SK-N-MC (cell line): ENCODE results near the gene CHN1.

Experiments
- DNase-seq: peaks from one replicate; pipeline ENCODE4 v3.0.0-alpha.2; 2011; ENCODE audit warnings: low read depth, low spot score
- H3K27ac ChIP-seq: fragments of 200-600 bp; sonication (generic); 2 replicates; pipeline ENCODE4 v1.5.1; 2016; ENCODE audit warnings: mixed run types
- H3K36me3 ChIP-seq: fragments of 200-600 bp; sonication (generic); 2 replicates; pipeline ENCODE4 v1.6.1; 2017; ENCODE audit warnings: antibody characterized with exemption, low read length, mixed read lengths; ENCODE audit not compliant: insufficient read depth
- H3K4me3 ChIP-seq: fragments of 200-600 bp; sonication (generic); 2 replicates; pipeline ENCODE4 v1.5.1; 2016
- H3K9ac ChIP-seq: fragments of 200-600 bp; sonication (generic); 2 replicates; pipeline ENCODE4 v1.8.0; 2017; ENCODE audit warnings: mixed run types, mixed read lengths; ENCODE audit not compliant: insufficient read length
- H3K9me3 ChIP-seq: fragments of 200-600 bp; sonication (generic); 2 replicates; pipeline ENCODE4 v1.6.1; 2017; ENCODE audit warnings: low read depth, mild to moderate bottlenecking, antibody characterized with exemption, low read length, moderate library complexity, mixed read lengths
- EZH2 ChIP-seq: fragments of 200-600 bp; sonication (generic); IDR thresholded peaks from one replicate; pipeline ENCODE4 v1.6.1; 2017; ENCODE audit warnings: antibody characterized with exemption
- FOXP2 ChIP-seq: optimal IDR thresholded peaks from 2 replicates; pipeline ENCODE3; 2011; ENCODE audit warnings: mild to moderate bottlenecking, moderate library complexity; ENCODE audit not compliant: insufficient read depth; ENCODE audit errors: extremely low read length, control extremely low read depth
- POLR2AphosphoS5 ChIP-seq: IDR thresholded peaks from 2 replicates; pipeline ENCODE4 v1.6.1; 2012; ENCODE audit warnings: mild to moderate bottlenecking, low read depth, low read length, borderline replicate concordance

CHN1 gene

DNA sequence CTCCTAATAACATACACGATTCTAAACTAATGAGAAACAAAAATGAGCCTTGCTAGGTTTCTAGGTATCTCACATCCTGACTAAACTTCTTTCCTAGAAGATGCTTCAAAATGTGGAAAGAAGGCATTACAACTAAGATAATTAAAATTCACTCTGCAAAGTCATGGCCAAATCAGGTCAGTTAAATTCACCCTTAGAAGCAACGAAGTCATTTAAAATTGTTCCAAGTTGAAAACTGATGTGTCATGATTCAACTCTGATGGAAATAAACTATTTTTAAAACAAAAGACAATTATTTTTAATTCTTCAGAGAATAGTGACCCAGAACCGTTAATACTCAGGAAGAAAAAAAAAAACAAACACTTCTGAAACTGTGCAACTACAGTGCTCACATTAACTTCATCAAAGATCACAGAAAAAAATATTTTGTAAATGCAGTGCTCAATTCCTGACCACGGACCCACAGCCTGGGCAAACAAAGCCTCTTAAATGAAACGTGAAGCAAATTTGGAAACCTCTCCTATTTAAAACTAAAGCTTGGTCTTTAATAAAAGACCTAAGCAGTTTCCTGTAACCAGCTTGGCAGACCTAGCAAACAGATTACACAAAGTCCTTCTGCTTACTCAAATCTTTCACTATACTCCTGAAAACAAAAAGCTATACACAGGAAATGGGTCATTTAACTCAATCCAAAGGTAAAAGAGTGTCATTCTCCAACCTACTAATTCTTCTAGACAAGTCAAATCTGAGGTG lies 39.0 kb downstream of the CHN1 start:
- peak overlapping the region; percentile 54 for H3K9ac ChIP-seq
- TF ChIP-seq POLR2AphosphoS5 (no peak), FOXP2 (no peak), EZH2 (no peak)
- no peaks in the 10 kb centered on the region; the same call in 1 of the 2 replicates for H3K9me3 ChIP-seq
- peak overlapping the region; percentile 59 for H3K4me3 ChIP-seq
- H3K36me3 ChIP-seq, result no peaks in the 10 kb centered on the region
- no peak for DNase-seq
- H3K27ac ChIP-seq, result peak overlapping the region; percentile 89

DNA sequence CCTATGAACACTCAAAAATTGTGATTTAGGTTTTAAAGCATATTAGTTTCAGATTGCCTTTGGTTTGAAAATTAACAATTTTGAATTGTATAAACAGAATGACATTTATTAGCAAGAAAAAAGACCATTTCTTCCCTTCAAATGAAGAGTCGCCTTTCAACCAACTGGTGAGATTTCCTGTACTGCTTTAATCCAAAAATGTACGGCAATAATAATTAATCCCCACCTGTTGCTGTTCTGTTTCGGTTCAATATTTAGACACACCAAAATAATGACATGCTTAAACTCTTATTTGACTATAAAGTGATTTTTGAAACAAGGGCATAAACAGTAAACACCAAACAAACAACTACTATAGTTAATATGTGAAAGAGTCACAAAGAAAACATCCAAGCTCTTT lies 39.6 kb downstream of the CHN1 start:
- Histone ChIP-seq H3K36me3 (no peaks in the 10 kb centered on the region), H3K9ac (peak overlapping the region; percentile 34), H3K4me3 (peak overlapping the region; percentile 59), H3K27ac (peak overlapping the region; percentile 89), H3K9me3 (no peaks in the 10 kb centered on the region; the same call in 1 of the 2 replicates)
- no peak for DNase-seq
- TF ChIP-seq EZH2 (no peak), FOXP2 (no peak), POLR2AphosphoS5 (no peak)

DNA sequence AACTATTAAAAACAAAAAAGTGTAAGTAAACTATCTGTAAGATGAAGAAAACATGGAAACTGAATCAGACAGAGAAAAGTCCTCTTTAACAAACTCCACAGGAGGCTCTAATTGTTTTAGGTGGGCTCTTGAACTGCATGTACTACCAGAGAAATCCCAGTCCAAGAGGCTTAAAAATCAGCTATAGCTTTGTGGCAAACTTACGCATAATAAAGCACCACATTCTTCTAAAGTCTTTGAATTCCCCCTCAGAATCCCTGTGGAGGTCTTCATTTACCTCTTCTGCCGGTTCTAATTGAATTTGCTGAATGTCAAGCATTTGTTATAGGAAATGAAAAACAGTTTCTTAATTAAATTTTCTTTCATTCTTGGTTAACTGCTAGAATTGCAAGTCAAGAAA lies 40.8 kb downstream of the CHN1 start:
- H3K9me3 ChIP-seq, result no peaks in the 10 kb centered on the region; the same call in 1 of the 2 replicates
- H3K36me3 ChIP-seq, result no peaks in the 10 kb centered on the region
- DNase-seq, result no peak
- H3K9ac ChIP-seq, result peak overlapping the region; percentile 15
- peak overlapping the region; percentile 81 for H3K27ac ChIP-seq
- TF ChIP-seq FOXP2 (no peak), POLR2AphosphoS5 (no peak), EZH2 (no peak)
- peak overlapping the region; percentile 50 for H3K4me3 ChIP-seq

DNA sequence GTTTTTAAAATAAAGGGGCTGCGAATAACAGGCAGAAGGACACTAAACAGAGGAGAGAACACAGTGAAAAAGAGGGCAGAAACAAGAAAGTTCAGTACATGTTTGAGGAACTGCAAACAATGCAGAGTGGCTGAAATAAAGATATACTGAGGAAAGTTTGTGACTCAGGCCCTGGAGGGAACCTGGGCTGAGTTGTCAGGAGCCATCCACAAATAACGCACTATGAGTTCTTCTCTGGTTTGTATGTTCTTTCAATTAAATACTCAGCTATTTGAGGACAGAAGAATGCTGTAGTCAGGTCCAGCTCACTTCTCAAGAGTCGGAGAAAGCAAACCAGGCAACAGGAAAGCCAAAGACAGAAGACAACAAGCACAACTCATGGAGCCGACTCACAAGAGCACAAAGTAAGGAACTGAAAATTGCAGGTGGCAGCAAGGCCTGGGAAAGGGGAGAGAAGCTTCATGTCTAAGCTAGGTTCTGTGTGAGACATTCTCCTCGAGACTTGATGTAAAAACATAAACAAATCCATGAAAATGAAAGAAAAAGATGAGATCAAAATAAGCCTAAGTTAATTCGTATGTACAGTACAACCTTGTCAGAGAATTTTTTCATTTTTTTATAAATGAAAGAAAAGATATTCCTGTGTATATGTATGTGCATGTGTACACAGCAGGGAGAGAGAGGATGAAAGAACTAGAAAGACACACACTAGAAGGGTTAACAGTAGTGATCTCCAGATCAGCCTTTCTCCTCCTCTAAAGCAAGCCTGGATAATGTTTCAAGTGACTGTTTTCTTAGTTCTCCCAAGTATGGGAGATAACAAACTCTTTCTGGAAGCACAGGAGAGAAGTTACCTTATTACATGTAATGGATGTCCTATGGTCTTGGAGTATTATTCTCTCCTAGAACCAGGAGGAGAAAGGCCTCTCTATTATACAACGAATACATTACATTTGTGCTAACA lies 41.5 kb downstream of the CHN1 start:
- Histone ChIP-seq H3K27ac (peak overlapping the region; percentile 81), H3K4me3 (peak overlapping the region; percentile 50), H3K9ac (peak overlapping the region; percentile 15), H3K36me3 (no peaks in the 10 kb centered on the region), H3K9me3 (no peaks in the 10 kb centered on the region; the same call in 1 of the 2 replicates)
- no peak for TF ChIP-seq EZH2
- TF ChIP-seq POLR2AphosphoS5, result no peak
- TF ChIP-seq FOXP2, result no peak
- no peak for DNase-seq

DNA sequence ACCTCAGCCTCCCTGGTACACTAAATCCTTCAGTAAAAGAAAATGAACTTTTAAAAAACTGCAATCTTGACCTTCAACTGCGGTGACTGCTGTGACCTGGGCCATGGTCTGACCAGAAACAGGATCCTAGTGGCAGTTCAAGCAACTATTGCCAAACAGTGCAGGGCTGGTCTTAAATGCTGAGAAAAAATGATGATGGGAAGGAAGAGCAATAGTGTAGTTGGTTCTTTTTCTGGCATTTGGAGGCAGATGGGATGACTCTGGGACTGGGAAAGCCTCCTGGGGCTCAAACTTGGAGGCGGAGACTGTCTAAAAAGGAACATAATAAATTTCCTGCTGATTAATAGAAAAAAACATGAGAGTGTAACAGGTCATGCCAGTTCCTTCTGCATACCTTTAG lies 45.4 kb downstream of the CHN1 start:
- H3K9ac ChIP-seq, result no peak overlapping the region
- H3K27ac ChIP-seq, result peak overlapping the region; percentile 20; the same call in 1 of the 2 replicates
- TF ChIP-seq EZH2 (no peak), FOXP2 (no peak), POLR2AphosphoS5 (no peak)
- no peak for DNase-seq
- H3K4me3 ChIP-seq, result no peak overlapping the region
- H3K9me3 ChIP-seq, result no peaks in the 10 kb centered on the region; the same call in 1 of the 2 replicates
- no peaks in the 10 kb centered on the region for H3K36me3 ChIP-seq

DNA sequence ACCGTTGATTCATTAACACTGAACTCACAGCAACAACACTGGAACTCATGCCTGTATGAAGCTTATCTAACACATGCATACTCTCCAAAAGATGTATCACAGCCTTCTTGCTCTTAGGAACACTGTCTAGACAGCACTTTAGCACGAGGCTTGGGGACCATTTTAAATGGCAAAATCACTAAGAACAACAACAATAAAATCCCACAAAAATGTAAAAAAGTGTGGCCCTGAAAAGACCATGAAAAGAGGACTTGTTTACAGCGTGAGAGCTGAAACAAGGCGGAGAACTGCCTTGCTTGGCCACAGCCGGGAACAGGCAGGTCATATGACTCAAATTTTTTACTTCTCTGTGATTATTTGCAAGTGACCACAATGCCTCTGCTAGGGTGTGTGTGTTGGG lies 48.1 kb downstream of the CHN1 start:
- Histone ChIP-seq H3K4me3 (no peak overlapping the region), H3K27ac (no peak overlapping the region), H3K9ac (no peak overlapping the region), H3K9me3 (no peaks in the 10 kb centered on the region), H3K36me3 (no peaks in the 10 kb centered on the region)
- TF ChIP-seq EZH2 (no peak), POLR2AphosphoS5 (no peak), FOXP2 (no peak)
- DNase-seq, result no peak

DNA sequence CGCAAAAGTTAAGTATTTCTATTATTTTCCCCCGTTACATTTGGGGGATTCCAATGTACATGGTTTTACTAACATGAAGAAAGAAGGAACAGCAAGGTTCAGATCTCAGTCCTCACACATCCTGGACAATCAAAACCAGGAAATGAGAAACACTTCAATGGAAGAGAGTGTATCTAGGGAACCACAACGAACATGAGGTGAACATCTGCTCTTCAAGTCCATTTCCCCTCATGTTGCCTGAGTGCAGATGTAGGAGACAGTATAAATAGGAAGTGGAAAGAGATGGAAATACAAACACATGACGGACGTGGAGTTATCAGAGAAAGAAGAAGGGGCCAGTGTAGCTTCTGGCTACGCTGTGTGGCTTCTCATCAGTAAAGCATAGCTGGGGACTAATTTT lies 52.6 kb downstream of the CHN1 start:
- H3K36me3 ChIP-seq, result no peaks in the 10 kb centered on the region
- peak overlapping the region; percentile 45 for H3K4me3 ChIP-seq
- TF ChIP-seq FOXP2, result no peak
- TF ChIP-seq POLR2AphosphoS5, result no peak
- TF ChIP-seq EZH2, result no peak
- peak overlapping the region; percentile 61 for H3K27ac ChIP-seq
- no peak overlapping the region for H3K9ac ChIP-seq
- DNase-seq, result no peak
- no peaks in the 10 kb centered on the region for H3K9me3 ChIP-seq

DNA sequence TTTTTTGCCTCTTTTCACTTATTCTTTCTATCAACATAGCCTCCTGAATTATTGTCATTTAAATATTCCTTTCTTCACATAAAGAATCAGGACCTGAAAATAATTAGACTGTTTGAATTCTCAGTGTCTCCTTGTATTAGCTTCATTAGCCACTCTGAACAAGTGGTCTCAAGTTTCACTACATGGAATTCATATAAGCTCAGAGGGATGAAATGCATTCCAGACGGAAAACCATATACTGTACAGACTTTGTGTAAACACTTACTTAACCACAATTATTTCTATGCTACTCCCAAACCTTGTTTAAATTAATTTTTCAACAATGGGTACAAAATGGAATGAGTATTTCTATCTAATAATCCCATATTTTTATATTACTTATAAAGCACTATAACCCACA lies 53.4 kb downstream of the CHN1 start:
- Histone ChIP-seq H3K4me3 (peak overlapping the region; percentile 45), H3K27ac (peak overlapping the region; percentile 61), H3K36me3 (no peaks in the 10 kb centered on the region), H3K9ac (peak overlapping the region; percentile 18), H3K9me3 (no peaks in the 10 kb centered on the region)
- no peak for TF ChIP-seq POLR2AphosphoS5
- DNase-seq, result no peak
